IPS-NIHi7 (cell line): ENCODE measurements around the gene INHA.

ENCODE experiments used
- DNase-seq: peaks from one replicate; pipeline ENCODE4 v3.0.0; 2012; ENCODE audit warnings: mixed read lengths; ENCODE audit errors: extremely low spot score

The INHA gene

DNA sequence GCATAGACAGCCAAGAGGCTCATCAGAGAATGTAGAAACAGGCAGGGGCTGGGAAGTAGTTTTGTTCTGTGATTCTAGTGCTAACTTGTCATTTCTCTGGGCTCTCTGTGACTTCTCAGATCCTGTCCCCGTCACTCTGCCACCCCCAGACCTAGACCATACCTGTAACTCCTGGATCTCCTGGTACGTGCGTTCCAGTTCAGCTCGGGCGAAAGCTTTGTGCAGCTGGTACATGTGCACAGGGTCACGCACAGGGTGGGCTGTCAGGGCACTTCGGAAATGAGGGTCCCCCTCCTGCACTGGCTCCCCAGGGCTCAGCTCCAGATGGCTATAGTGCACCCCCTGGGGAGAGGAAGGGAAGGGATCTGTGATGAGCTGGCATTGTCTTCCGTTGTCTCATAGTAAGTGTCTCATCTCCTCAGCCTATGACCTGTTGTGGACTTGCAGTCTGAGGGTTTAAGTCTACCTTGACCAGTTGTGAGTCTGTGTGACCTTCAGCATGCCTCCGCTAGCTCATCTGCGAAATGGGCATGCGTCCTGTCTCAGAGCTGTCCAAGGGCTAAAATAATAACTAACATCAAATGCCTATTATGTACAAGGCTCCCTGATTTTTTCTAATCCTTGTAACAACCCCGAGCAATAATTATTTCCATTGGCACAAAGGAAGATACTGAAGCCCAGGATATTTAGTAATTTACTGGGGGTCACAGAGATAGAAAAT lies 31.2 kb upstream of the INHA start:
- no peak for DNase-seq

GRCh38 chr2:219541611-219542180 lies 30.4 kb upstream of the INHA start:
- DNase-seq, result peak; percentile 76

GRCh38 chr2:219542931-219543595 lies 29.0 kb upstream of the INHA start:
- no peak for DNase-seq

- DNase-seq, result peak; percentile 98
Observed at GRCh38 chr2:219543596-219544358, 28.3 kb upstream of the INHA start, which contains the start of the genes CHPF and TMEM198. TSS of gene CHPF (minus strand) at chr2:219543809. CDS start at chr2:219543538, 271 bp downstream. TSS of gene TMEM198 (plus strand) at chr2:219544028. CDS start at chr2:219544728, 700 bp downstream.

GRCh38 chr2:219544567-219544966 lies 27.5 kb upstream of the INHA start:
- no peak for DNase-seq

DNA sequence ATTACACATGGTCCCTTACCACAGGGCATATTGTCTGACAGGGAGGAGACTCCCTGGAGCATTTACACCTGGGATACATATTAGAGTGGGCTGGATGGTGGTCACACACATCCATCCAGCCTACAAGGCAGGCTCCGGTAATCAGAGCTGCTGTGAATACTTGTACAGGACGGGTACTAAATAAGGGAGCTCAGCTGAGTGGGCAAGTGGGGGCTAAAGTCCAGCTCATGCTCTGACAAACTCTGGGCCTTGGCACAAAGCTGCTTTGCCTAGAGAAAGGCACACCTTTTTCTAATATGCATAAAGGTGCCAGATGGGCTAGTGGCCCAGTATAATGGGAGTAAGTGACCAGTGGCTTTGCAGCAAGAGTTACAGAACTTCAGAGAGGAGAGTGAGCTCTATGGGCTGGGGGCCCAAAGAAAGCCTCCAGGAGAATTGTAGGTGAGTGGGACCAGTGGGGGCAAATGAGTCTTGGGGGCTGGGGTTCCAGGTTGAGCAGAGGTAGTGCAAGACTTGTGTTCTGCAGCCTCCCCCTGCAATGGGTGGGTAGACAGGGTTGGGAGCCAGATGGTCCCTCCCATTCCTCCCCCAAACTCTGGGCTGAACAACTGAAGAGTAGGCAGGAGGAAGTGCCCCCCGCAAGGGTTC lies 26.7 kb upstream of the INHA start:
- DNase-seq, result no peak

- no peak for DNase-seq
Observed at GRCh38 chr2:219545943-219546352, 26.2 kb upstream of the INHA start.

- no peak for DNase-seq
Observed at GRCh38 chr2:219547621-219548020, 24.5 kb upstream of the INHA start.

DNA sequence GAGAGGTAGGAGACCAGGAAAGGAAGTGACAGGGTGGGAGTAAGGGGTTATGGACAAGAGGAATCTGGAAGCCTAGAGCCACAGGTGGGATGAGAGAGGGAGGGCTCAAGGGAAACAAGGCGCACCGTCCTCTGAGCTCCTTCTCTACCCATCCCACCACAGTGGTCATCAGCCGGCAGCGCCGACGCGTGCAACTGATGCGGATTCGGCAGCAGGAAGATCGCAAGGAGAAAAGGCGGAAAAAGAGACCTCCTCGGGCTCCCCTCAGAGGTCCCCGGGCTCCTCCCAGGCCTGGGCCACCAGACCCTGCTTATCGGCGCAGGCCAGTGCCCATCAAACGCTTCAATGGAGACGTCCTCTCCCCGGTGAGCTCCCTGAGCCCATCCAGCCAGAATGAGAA lies 23.1 kb upstream of the INHA start:
- no peak for DNase-seq

DNA sequence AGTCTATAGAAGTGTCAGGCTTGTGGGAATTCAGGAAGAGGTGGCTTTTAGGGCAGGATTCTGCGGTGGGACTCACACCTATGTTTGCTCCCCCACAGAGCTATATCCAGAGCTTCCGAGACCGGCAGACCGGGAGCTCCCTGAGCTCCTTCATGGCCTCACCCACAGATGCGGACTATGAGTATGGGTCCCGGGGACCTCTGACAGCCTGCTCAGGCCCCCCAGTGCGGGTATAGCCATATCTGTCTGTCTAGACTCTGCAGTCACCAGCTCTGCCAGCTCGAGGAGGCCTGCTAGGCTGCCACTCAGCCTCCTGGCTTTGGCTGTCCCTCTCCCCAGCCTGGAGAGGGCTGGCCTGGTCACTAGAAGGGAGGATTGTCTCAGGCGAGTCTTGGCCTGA lies 22.5 kb upstream of the INHA start:
- DNase-seq, result no peak

GRCh38 chr2:219551441-219552381 lies 20.4 kb upstream of the INHA start:
- DNase-seq, result no peak

- peak; percentile 91 for DNase-seq
Observed at GRCh38 chr2:219552382-219553167, 19.5 kb upstream of the INHA start.

- no peak for DNase-seq
Observed at GRCh38 chr2:219553168-219553417, 19.0 kb upstream of the INHA start.

- no peak for DNase-seq
Observed at GRCh38 chr2:219553463-219553963, 18.6 kb upstream of the INHA start.

DNA sequence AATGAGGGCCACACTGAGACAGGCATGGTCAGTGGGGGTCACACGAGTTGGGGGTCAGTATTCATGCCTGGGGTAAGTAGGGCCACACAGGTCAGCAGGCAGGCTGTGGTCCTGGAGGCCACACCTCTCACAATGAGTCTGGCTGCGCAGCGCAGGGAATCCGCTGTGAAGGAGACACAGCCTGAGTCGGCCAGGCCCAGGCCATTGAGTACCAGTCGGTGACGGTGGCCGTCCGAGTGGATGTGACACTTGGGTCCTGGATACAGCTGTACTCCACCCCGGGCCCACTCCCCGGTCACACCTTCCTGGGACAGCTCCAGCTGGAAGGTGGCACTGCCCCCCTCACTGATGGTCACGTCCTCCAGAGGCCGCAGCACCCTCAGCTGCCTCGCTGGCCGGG lies 17.8 kb upstream of the INHA start:
- no peak for DNase-seq

DNA sequence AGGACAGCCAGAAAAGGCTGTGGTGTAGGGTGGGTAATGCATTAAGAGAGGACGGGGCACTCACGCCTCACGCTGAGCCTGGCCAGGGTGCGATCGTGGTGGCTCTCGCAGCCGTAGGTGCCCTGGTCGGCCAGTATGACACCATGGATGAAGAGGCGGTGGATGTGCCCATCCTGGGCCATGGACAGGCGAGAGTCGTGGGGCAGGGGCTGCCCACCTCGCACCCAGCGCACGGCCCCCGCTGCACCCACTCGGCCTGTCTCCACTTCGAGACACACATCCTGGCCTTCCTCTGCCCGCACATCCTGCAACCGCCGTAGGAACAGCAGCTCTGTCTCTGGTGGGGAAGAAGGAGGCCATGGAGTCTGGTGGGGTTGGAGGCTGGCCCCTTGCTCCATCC lies 16.2 kb upstream of the INHA start:
- no peak for DNase-seq

GRCh38 chr2:219556413-219556812 lies 15.7 kb upstream of the INHA start:
- no peak for DNase-seq

DNA sequence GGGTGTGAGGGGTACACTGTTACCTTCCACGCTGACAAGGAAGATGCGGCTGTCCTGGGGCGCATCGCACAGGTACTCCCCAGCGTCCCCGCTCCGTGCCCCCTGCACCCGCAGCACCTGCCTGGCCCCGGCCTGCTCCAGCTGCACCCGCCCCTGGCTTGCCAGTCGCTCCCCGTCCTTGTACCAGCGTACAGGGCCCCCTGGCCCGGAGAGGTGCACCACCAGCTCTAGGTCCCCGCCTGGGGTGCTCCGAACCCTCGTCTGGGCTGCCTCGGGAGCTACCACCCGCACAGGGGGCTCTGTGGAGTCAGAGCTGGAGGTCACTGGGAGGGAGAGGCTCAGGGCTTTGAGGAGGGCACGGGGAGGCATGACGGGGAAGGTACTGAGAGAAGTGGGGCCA lies 14.8 kb upstream of the INHA start:
- DNase-seq, result no peak

DNA sequence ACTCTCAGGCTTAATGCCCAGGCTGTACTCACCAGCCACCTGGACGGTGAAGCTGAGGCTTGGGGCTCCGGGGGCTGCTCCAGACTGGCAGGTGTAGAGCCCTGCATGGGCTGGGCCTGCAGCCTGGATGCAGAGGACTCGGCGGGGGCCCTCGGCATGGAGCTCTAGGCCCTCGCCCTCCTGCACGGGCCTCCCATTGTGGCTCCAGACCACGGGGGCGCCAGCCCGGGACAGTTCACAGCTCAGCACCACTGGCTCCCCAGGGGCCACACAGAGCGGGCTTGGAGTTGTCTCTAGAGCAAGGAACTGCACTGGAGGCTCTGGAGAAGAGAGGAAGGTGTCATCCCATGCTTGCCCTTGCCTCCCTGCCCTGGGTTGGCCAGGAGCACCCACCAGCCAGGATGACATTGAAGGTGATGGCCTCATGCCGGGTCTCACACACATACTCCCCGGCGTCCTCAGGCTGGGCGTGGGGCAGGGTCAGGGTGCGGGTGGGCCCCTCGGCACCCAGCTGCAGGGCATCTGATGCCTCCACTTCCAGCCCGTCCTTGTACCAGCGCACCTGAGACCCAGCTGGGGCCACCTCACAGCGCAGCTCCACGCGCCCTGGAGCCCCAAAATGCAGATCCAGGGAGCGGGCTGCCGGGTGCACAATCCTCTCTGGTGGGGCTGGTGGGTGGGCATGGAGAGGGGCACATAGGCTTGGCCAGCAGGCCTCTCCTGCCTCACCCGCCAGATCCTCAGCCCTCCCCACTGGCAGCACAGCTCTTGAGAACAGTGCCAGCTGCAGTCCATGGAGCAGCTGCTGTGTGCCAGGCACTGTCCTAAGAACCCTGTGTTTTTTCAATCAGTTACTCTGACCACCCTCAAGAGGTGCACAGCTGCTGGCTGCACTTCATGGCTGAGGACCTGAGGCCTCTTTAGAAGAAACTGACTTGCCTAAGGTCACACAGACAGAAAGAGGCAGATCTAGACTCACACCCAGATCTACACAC lies 14.0 kb upstream of the INHA start:
- no peak for DNase-seq
